Adrenal gland (tissue), 5 donors: ENCODE data around the gene KCTD1.

Experiments
- POLR2A ChIP-seq, 2 donors: fragments of 450-650 bp; IDR thresholded peaks; one replicate each; pipeline ENCODE4 v1.6.1; 2017; ENCODE audit warnings: antibody characterized with exemption in 2 of 2, mild to moderate bottlenecking in 2 of 2, moderate library complexity in 1 of 2
- TF ChIP-seq, protein P1 (sequence below), 6 experiments: fragments of 450-650 bp in 4 of 6; fragments of 200-600 bp in 2 of 6; sonication (generic) in 1 of 6; IDR thresholded peaks; 1 replicate in 5 of 6; 2 replicates in 1 of 6; pipeline versions ENCODE4 v1.5.1 to v1.8.0; 2016 to 2021; ENCODE audit warnings: antibody characterized with exemption in 6 of 6, mild to moderate bottlenecking in 2 of 6, moderate library complexity in 1 of 6
- donor health status: DM: no; HTN: no; CAD: no.

DNA sequence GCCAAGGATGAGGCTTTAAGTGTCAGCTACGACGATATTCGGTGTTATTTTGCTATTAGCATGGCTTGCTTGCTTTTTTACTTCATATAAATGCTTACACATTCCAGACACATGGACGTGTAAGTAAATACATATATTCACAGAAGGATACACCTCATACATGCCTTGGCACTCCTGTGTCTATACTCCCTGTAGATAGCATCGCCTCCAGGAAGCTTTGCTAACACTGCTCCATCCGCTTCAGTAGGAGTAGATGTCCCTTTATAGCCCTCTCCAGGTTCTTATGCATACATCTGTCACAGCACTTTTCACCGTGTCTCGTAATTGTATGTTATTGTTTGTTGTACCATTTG lies 27.5 kb upstream of the KCTD1 start:
- TF ChIP-seq, protein P1, sequence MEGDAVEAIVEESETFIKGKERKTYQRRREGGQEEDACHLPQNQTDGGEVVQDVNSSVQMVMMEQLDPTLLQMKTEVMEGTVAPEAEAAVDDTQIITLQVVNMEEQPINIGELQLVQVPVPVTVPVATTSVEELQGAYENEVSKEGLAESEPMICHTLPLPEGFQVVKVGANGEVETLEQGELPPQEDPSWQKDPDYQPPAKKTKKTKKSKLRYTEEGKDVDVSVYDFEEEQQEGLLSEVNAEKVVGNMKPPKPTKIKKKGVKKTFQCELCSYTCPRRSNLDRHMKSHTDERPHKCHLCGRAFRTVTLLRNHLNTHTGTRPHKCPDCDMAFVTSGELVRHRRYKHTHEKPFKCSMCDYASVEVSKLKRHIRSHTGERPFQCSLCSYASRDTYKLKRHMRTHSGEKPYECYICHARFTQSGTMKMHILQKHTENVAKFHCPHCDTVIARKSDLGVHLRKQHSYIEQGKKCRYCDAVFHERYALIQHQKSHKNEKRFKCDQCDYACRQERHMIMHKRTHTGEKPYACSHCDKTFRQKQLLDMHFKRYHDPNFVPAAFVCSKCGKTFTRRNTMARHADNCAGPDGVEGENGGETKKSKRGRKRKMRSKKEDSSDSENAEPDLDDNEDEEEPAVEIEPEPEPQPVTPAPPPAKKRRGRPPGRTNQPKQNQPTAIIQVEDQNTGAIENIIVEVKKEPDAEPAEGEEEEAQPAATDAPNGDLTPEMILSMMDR (IDR thresholded peaks at IDR 0.05): no peak
- TF ChIP-seq POLR2A (IDR thresholded peaks at IDR 0.05): no peak
